GM12878 (cell line): ENCODE results near the gene SMOC1. TPM values are rescaled to one million over a fixed set of nuclear protein-coding genes. Genes with fewer than 3 reads are reported as not detected.

Experiments used
- ATF2 ChIP-seq: IDR thresholded peaks from 2 replicates; pipeline ENCODE4 v1.6.1; 2012; ENCODE audit warnings: low read length, inconsistent platforms
- E2F8 ChIP-seq: fragments of 450-650 bp; IDR thresholded peaks from 2 replicates; pipeline ENCODE4 v1.6.1; 2018; ENCODE audit warnings: mild to moderate bottlenecking, low read depth, moderate library complexity; ENCODE audit not compliant: partially characterized antibody
- FOS ChIP-seq: IDR thresholded peaks from 3 replicates; pipeline ENCODE4 v1.6.1; 2011; ENCODE audit warnings: borderline replicate concordance; ENCODE audit not compliant: insufficient read length; ENCODE audit errors: extremely low read depth
- KDM1A ChIP-seq: fragments of 200-600 bp; sonication (generic); IDR thresholded peaks from 2 replicates; pipeline ENCODE4 v1.6.1; 2016; ENCODE audit warnings: borderline replicate concordance
- STAT1 ChIP-seq: fragments of 450-650 bp; conservative IDR thresholded peaks from 2 replicates; pipeline ENCODE4 v1.6.1; 2014; ENCODE audit warnings: antibody characterized with exemption, mild to moderate bottlenecking
- ZBTB40 ChIP-seq: fragments of 450-650 bp; IDR thresholded peaks from 2 replicates; pipeline ENCODE4 v1.6.1; 2016; ENCODE audit warnings: mild to moderate bottlenecking, moderate library complexity, borderline replicate concordance
- polyA plus RNA-seq, 11 experiments: library from polyadenylated mRNA; depleted of rRNA in 4 of 11; unstranded in 6 of 11; stranded (reverse) in 5 of 11; fragments of >200 nt; fragmentation: Nextera tagmentation in 4 of 11; fragmentation: Illumina TruSeq in 1 of 11; extraction: Ambion mirVana in 4 of 11; extraction: Trizol in 1 of 11; gene quantifications; 1 replicate in 1 of 11; 2 replicates in 10 of 11; pipeline versions ENCODE4 v1.2.1 to v1.2.3, GENCODE V29; 2011 to 2016; ENCODE audit warnings: inconsistent platforms in 2 of 11, missing spikeins in 2 of 11, low read depth in 1 of 11
- total RNA-seq, 4 experiments: library from RNA; depleted of rRNA in 3 of 4; stranded (reverse); fragments of >200 nt in 3 of 4; fragmentation: Illumina TruSeq in 1 of 4; extraction: Trizol in 1 of 4; gene quantifications; 2 replicates each; pipeline versions ENCODE4 v1.2.1 to v1.2.3, GENCODE V29; 2013 to 2021

Gene SMOC1
- total and polyA plus RNA-seq, 10 of the 15 experiments (the other 5 are each of a cell fraction or from before 2014, with no cell fraction given) = 0.03 to 0.26 (median 0.14) TPM; not detected in 7

- TF ChIP-seq E2F8 = no peak
- TF ChIP-seq KDM1A = no peak
- no peak for TF ChIP-seq STAT1
- no peak for TF ChIP-seq FOS
- no peak for TF ChIP-seq ATF2
- TF ChIP-seq ZBTB40 = no peak
- TF ChIP-seq, all 136 proteins: peak for 0
Observed at GRCh38 chr14:69933623-69934275, 54.5 kb downstream of the SMOC1 start (continued).
